C4-2B (cell line): Measurements from ENCODE around the gene ZSWIM5.
"Not testable (repeated sequence)": the region's sequence is repeated elsewhere in the genome, so short reads cannot be mapped to it uniquely, and the experiment has no call there.

Experiments
- H3K27ac ChIP-seq: fragments of 450-650 bp; 2 replicates; pipeline ENCODE4 v1.5.1; 2017
- CTCF ChIP-seq: fragments of 450-650 bp; conservative IDR thresholded peaks from 2 replicates; pipeline ENCODE4 v1.5.1; 2017; ENCODE audit warnings: mild to moderate bottlenecking
- ZFX ChIP-seq: fragments of 450-650 bp; IDR thresholded peaks from 2 replicates; pipeline ENCODE4 v1.6.1; 2017

Gene ZSWIM5

GRCh38 chr1:45200435-45200834 is 6.0 kb downstream of the ZSWIM5 start:
- no peak for TF ChIP-seq ZFX
- TF ChIP-seq CTCF: no peak
- H3K27ac ChIP-seq: no peak overlapping the region

GRCh38 chr1:45198185-45198584 is 8.2 kb downstream of the ZSWIM5 start:
- no peak overlapping the region for H3K27ac ChIP-seq
- TF ChIP-seq ZFX: no peak
- no peak for TF ChIP-seq CTCF

GRCh38 chr1:45196863-45197262 is 9.5 kb downstream of the ZSWIM5 start:
- no peak overlapping the region for H3K27ac ChIP-seq
- TF ChIP-seq CTCF: no peak

GRCh38 chr1:45191418-45191783 is 15.0 kb downstream of the ZSWIM5 start:
- H3K27ac ChIP-seq: no peak overlapping the region
- TF ChIP-seq CTCF (no peak), ZFX (no peak)

- H3K27ac ChIP-seq: no peak overlapping the region
- no peak for TF ChIP-seq ZFX
- no peak for TF ChIP-seq CTCF
Observed at GRCh38 chr1:45187725-45188124, 18.7 kb downstream of the ZSWIM5 start.

- not testable (repeated sequence) for H3K27ac ChIP-seq
Observed at GRCh38 chr1:45179918-45180519, 26.4 kb downstream of the ZSWIM5 start.

GRCh38 chr1:45177452-45177851 is 29.0 kb downstream of the ZSWIM5 start:
- TF ChIP-seq CTCF (no peak), ZFX (no peak)

GRCh38 chr1:45172764-45173163 is 33.6 kb downstream of the ZSWIM5 start:
- no peak for TF ChIP-seq ZFX
- no peak for TF ChIP-seq CTCF
- no peak overlapping the region for H3K27ac ChIP-seq

More at GRCh38 chr1:45177452-45177851, 29.0 kb downstream of the ZSWIM5 start:
- H3K27ac ChIP-seq: no peak overlapping the region
